Stimulated activated CD4-positive, alpha-beta T cell treated with anti-CD3 and anti-CD28 coated beads, Interleukin-15, amount 100 ng/mL, for 1 hour (primary cell): ENCODE results near the gene WWOX.

Experiments used
- DNase-seq, 2 donors: peaks; one replicate each; pipeline ENCODE4 v3.0.0-alpha.2; 2020; ENCODE audit warnings: low read depth in 1 of 2, low spot score in 1 of 2

WWOX gene

GRCh38 chr16:79104567-79104966 lies 1005.1 kb downstream of the WWOX start:
- DNase-seq = no peak

- DNase-seq = no peak
Measured at GRCh38 chr16:79107301-79107700, 1007.8 kb downstream of the WWOX start.

GRCh38 chr16:79109771-79110170 lies 1010.3 kb downstream of the WWOX start:
- no peak for DNase-seq

- DNase-seq = no peak
Measured at GRCh38 chr16:79110242-79110641, 1010.8 kb downstream of the WWOX start.

GRCh38 chr16:79110953-79111352 lies 1011.5 kb downstream of the WWOX start:
- DNase-seq = no peak

GRCh38 chr16:79112462-79112861 lies 1013.0 kb downstream of the WWOX start:
- DNase-seq = no peak

GRCh38 chr16:79113826-79114225 lies 1014.4 kb downstream of the WWOX start:
- DNase-seq = no peak

- no peak for DNase-seq
Measured at GRCh38 chr16:79114759-79115158, 1015.3 kb downstream of the WWOX start.

- no peak for DNase-seq
Measured at GRCh38 chr16:79121906-79122305, 1022.5 kb downstream of the WWOX start.

GRCh38 chr16:79122343-79122742 lies 1022.9 kb downstream of the WWOX start:
- no peak for DNase-seq

GRCh38 chr16:79124016-79124756 lies 1024.7 kb downstream of the WWOX start:
- no peak for DNase-seq

GRCh38 chr16:79127766-79128165 lies 1028.3 kb downstream of the WWOX start:
- DNase-seq = no peak

- no peak for DNase-seq
Measured at GRCh38 chr16:79128706-79129105, 1029.3 kb downstream of the WWOX start.

GRCh38 chr16:79130616-79131015 lies 1031.2 kb downstream of the WWOX start:
- no peak for DNase-seq

- DNase-seq = no peak
Measured at GRCh38 chr16:79131321-79132075, 1032.0 kb downstream of the WWOX start.

GRCh38 chr16:79132701-79133100 lies 1033.2 kb downstream of the WWOX start:
- DNase-seq = no peak

GRCh38 chr16:79134300-79134699 lies 1034.8 kb downstream of the WWOX start:
- DNase-seq = no peak

GRCh38 chr16:79136955-79137354 lies 1037.5 kb downstream of the WWOX start:
- DNase-seq = no peak

- DNase-seq = no peak
Measured at GRCh38 chr16:79137426-79137939, 1038.0 kb downstream of the WWOX start.

- no peak for DNase-seq
Measured at GRCh38 chr16:79139799-79140198, 1040.3 kb downstream of the WWOX start.

- DNase-seq = no peak
Measured at GRCh38 chr16:79143026-79143425, 1043.6 kb downstream of the WWOX start.

- no peak for DNase-seq
Measured at GRCh38 chr16:79150151-79150550, 1050.7 kb downstream of the WWOX start.
